T-helper 2 cell treated with Interferon-gamma antibody and Interleukin-4, amounts not matched to agents 5 μg/mL and 100 μg/mL, for 36 hours (primary cell): ENCODE measurements around the gene ATRNL1.

Source experiments
- DNase-seq: peaks from one replicate; pipeline ENCODE4 v3.0.0; 2021; ENCODE audit warnings: low spot score
- H3K27ac Mint-ChIP-seq: one replicate; pipeline ENCODE4 v1.8.0; 2021; ENCODE audit warnings: mild to moderate bottlenecking, mixed read lengths
- H3K27me3 Mint-ChIP-seq: one replicate; pipeline ENCODE4 v1.8.0; 2021; ENCODE audit warnings: low read depth, mixed read lengths
- H3K36me3 Mint-ChIP-seq: one replicate; pipeline ENCODE4 v1.8.0; 2021; ENCODE audit warnings: low read depth, mixed read lengths
- H3K4me1 Mint-ChIP-seq: one replicate; pipeline ENCODE4 v1.8.0; 2021; ENCODE audit warnings: low read depth, mixed read lengths
- H3K4me3 Mint-ChIP-seq: one replicate; pipeline ENCODE4 v1.8.0; 2022; ENCODE audit warnings: mild to moderate bottlenecking, moderate library complexity, mixed read lengths
- H3K9me3 Mint-ChIP-seq: one replicate; pipeline ENCODE4 v1.8.0; 2021; ENCODE audit warnings: mixed read lengths

Gene ATRNL1

DNA sequence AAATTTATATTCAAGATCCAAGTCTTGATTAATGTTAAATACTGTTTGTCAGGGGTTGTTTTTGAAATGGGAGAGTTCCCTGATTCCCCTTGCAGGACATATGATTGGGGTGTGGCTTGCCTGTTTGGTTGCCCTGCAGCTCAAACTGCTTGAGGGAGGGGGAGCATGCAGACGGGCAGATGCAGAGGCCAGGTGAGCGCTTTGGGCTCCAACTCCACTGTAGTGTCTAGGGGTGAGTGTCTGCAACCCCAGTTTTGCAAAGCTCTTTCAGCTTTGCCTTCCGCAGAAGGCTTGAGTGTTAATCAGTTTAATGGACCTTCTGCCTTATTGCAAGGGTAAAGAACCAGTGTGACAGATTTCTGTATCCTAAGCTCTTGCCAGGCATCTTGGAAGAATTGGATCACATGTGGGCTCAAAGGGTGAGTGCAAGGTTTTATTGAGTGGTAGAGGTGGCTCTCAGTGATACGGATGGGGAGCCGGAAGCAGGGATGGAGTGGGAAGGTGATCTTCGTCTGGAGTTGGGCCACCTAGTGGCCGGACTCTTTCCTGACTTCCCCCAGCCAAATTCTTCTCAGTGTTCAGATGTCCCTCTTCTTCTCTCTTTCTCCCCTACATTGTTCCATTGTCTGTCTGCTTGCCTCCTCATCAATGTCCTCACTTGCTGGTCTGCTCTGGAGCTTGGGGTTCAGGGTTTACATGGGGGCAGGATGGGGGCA lies 479.7 kb downstream of the ATRNL1 start:
- Mint-ChIP-seq H3K36me3 (no peaks in the 10 kb centered on the region), H3K4me1 (no peaks in the 10 kb centered on the region), H3K9me3 (no peaks in the 10 kb centered on the region), H3K4me3 (no peak overlapping the region), H3K27ac (no peak overlapping the region), H3K27me3 (no peaks in the 10 kb centered on the region)
- no peak for DNase-seq

DNA sequence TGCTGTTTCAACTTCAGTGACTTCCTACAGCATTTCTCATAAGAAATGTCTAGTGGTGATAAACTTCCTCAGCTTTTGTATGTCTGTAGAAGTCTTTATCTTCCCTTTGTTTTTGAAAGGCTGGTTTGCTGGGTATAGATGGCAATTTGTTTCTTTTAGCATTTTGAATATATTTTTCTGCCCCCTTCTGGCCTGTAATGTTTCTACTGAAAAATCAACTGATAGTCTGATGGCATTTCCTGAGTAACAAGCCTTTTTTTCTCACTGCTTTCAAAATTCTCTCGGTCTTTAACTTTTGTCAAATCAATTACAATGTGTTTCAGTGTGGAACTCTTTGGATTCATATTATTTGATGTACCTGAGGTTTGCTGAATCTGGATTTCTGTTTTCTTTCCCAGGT lies 487.1 kb downstream of the ATRNL1 start:
- peaks cover 16% of the 10 kb centered on the region for H3K9me3 Mint-ChIP-seq
- H3K27ac Mint-ChIP-seq = no peak overlapping the region
- no peak for DNase-seq
- H3K4me1 Mint-ChIP-seq = no peaks in the 10 kb centered on the region
- H3K36me3 Mint-ChIP-seq = no peaks in the 10 kb centered on the region
- no peak overlapping the region for H3K4me3 Mint-ChIP-seq
- no peaks in the 10 kb centered on the region for H3K27me3 Mint-ChIP-seq

DNA sequence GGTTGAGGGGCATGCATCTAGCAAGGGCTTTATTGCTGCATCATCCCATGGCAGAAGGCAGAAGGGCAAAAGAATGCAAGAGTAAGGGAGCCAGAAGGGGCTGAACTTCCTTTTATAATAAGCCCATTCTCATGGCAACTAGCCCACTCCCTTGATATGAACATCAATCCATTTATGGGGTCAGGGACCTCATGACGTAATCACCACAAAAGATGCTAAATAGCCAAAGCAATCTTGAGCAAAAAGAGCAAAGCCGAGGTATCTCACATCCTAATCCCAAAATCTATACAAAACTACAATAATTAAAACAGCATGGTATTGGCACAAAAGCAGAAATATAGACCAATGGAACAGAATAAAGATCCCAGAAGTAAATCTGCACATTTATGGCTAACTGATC lies 499.9 kb downstream of the ATRNL1 start:
- no peak overlapping the region for H3K27ac Mint-ChIP-seq
- H3K27me3 Mint-ChIP-seq = no peaks in the 10 kb centered on the region
- no peak overlapping the region for H3K4me3 Mint-ChIP-seq
- H3K9me3 Mint-ChIP-seq = peaks cover 17% of the 10 kb centered on the region
- no peaks in the 10 kb centered on the region for H3K36me3 Mint-ChIP-seq
- no peak for DNase-seq
- no peaks in the 10 kb centered on the region for H3K4me1 Mint-ChIP-seq

DNA sequence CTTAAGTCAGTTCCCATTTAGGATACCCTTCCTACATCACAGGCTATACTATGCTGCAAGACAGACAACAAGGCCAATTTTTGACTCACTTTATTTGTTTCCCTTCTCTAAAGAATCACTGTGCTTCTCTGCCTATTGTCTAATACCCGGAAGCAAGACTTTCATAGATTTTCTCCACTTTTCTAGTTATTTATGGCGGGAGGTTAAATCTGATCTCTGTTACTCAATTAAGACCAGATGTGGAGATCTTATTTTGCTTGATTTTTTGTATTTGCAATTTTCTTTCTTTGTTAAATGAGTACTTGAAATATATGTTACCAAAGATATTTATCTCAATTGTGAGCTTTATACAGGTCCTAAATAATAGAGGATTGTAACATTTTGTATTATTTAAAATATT lies 511.5 kb downstream of the ATRNL1 start:
- no peak for DNase-seq
- H3K4me3 Mint-ChIP-seq = no peak overlapping the region
- H3K36me3 Mint-ChIP-seq = no peaks in the 10 kb centered on the region
- no peaks in the 10 kb centered on the region for H3K4me1 Mint-ChIP-seq
- H3K9me3 Mint-ChIP-seq = no peaks in the 10 kb centered on the region
- no peak overlapping the region for H3K27ac Mint-ChIP-seq
- H3K27me3 Mint-ChIP-seq = no peaks in the 10 kb centered on the region

DNA sequence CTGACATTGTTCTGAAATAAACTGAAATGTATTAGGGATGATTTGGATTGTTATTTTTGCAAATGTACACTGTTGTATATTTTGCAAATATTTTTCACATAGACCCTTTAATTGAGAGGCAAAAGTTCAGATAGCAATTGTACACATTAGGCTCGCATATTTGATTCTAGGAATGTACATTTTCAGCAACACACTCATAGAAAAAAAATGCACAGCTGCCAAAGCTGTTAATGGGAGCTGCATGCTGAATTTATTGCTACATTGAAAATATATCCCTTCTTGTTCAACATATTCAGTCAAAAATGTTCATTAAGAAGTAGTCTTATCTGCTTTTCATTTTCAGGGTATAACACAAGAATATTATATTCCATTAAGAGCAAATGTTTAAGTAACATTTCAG lies 512.9 kb downstream of the ATRNL1 start:
- H3K36me3 Mint-ChIP-seq = no peaks in the 10 kb centered on the region
- no peaks in the 10 kb centered on the region for H3K4me1 Mint-ChIP-seq
- H3K9me3 Mint-ChIP-seq = no peaks in the 10 kb centered on the region
- H3K4me3 Mint-ChIP-seq = no peak overlapping the region
- H3K27ac Mint-ChIP-seq = no peak overlapping the region
- H3K27me3 Mint-ChIP-seq = no peaks in the 10 kb centered on the region
- no peak for DNase-seq

DNA sequence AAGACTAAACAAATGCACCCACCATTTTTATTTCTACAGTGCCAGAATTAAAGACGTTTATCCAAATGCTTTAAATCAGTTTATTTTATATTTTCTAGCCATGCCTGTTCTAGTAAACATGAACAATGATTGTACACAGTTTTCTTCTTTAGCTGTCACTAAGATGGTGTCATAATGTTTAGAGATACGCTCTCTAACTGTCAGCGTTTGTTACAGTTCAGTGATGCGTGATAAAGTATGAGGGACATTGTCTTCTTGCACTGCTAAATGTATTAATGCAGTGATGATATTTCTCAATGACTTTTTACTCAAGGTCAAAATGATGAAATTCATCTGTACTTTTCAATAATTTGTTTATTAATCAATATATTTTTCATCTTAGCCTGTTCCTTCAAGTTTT lies 513.6 kb downstream of the ATRNL1 start:
- Mint-ChIP-seq H3K36me3 (no peaks in the 10 kb centered on the region), H3K27ac (no peak overlapping the region), H3K4me3 (no peak overlapping the region), H3K4me1 (no peaks in the 10 kb centered on the region), H3K27me3 (no peaks in the 10 kb centered on the region), H3K9me3 (no peaks in the 10 kb centered on the region)
- DNase-seq = no peak

DNA sequence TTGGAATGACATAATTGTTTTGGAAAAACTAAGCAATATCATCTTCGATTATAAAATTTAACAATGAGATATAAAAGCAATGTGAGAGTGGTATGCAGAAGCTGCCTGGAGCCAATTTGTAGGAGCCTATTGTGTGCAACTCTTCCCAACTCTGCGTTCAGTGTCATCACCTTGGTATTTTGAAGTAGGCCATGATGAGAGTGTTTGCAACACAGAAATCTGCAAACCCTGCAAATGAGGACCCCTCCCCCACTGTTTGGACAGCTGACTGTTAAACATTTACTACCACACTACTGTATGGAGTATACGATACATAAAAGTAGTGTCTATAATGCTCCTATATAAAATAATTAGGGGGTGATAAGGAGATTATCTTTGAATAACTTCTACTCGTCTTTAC lies 531.3 kb downstream of the ATRNL1 start:
- no peak overlapping the region for H3K4me3 Mint-ChIP-seq
- no peaks in the 10 kb centered on the region for H3K36me3 Mint-ChIP-seq
- H3K27me3 Mint-ChIP-seq = no peaks in the 10 kb centered on the region
- H3K27ac Mint-ChIP-seq = no peak overlapping the region
- H3K4me1 Mint-ChIP-seq = no peaks in the 10 kb centered on the region
- H3K9me3 Mint-ChIP-seq = peaks cover 11% of the 10 kb centered on the region
- DNase-seq = no peak

DNA sequence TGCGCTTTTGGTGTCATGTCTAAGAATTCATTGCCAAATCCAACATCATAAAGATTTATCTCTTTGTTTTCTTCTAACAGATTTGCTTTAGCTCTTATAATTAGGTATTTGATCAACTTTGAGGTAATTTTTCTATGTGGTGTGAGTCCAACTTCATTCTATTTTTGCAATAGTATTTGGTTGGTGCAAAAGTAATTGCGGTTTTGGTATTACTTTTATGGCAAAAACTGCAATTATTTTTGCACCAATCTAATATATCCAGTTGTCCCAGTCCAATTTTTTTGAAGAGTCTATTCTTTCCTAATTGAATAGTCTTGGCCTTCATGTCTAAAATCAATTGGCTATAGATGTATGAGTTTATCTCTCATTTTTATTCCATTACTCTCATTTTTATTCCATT lies 535.5 kb downstream of the ATRNL1 start:
- Mint-ChIP-seq H3K9me3 (peaks cover 7% of the 10 kb centered on the region), H3K36me3 (no peaks in the 10 kb centered on the region), H3K4me1 (no peaks in the 10 kb centered on the region), H3K27ac (no peak overlapping the region), H3K4me3 (no peak overlapping the region), H3K27me3 (no peaks in the 10 kb centered on the region)
- DNase-seq = no peak

DNA sequence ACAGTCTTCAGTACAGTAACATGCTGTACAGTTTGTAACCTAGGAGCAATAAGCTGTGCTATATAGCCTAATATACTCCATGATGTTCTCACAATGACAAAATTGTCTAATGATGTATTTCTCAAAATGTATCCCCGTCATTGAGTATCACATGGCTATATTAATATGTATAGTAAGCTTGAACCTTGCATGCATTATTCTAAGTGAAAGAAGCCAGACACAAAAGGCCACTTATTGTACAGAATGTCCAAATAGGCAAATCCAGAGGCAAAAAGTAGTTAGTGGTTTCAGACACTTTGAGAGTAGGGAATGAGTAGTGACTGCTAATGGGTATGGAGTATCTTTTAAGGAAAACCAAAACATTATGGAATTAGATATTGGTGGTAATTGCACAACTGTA lies 545.1 kb downstream of the ATRNL1 start:
- Mint-ChIP-seq H3K27ac (no peak overlapping the region), H3K36me3 (no peaks in the 10 kb centered on the region), H3K4me1 (no peaks in the 10 kb centered on the region), H3K4me3 (no peak overlapping the region), H3K9me3 (peaks cover 3% of the 10 kb centered on the region), H3K27me3 (no peaks in the 10 kb centered on the region)
- no peak for DNase-seq

DNA sequence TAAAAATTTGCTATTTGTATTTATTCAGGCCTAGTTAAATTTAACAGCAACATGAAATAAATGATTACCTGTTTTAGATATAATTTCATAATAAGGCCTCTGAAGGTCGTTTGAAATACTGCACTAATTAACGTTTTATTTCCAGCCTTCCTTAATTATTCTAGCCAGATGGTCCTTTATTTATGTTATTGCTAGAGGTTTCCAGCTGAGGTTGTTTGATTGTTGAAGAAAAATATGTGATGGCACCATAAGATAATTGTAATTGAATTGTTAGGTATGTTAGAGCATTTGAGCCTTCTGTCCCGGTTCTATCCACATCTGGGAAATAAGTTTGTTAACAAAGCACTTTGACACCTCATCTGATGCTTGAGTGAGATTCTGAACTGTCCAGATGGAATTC lies 556.1 kb downstream of the ATRNL1 start:
- no peaks in the 10 kb centered on the region for H3K9me3 Mint-ChIP-seq
- H3K27ac Mint-ChIP-seq = no peak overlapping the region
- H3K36me3 Mint-ChIP-seq = no peaks in the 10 kb centered on the region
- H3K27me3 Mint-ChIP-seq = no peaks in the 10 kb centered on the region
- no peak overlapping the region for H3K4me3 Mint-ChIP-seq
- no peaks in the 10 kb centered on the region for H3K4me1 Mint-ChIP-seq
- DNase-seq = no peak

DNA sequence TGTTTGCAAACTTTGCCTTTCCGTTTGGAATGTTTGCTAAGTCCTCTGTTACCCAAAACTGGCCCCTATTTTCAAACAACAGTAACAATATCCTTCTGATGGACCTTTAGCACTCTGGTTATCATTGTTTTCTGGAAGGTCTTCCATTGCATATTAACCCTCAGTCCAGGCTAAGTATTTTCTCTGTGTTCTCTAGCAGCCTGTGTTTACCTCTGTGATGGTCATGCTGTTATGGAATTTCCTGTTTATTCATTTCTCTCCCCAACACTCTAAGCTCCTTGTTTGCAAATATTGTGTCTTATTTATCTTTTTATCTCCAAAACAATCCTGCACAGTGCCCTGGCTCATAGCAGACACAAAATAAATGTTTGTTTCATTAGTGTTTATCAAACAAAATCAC lies 560.3 kb downstream of the ATRNL1 start:
- Mint-ChIP-seq H3K36me3 (no peaks in the 10 kb centered on the region), H3K4me3 (no peak overlapping the region), H3K27me3 (no peaks in the 10 kb centered on the region), H3K27ac (no peak overlapping the region), H3K4me1 (no peaks in the 10 kb centered on the region), H3K9me3 (no peaks in the 10 kb centered on the region)
- no peak for DNase-seq

DNA sequence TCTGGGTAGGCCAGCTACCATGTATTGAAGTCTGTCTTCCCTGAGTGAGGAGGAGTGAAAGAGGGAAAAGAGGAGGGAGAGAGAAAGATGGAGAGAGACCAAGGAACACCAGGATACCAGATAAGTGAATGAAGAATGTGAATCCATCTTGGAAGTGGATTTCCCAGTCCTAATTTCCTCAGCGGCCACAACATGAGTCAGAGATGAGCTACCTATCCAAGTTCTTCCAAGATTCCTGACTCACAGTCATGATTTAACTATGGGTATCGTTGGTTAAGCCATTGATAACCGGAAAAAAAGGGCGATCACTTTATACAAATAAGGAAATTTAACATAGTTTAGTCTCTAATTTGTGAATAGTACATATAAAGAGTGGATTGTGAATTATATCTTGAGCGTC lies 561.8 kb downstream of the ATRNL1 start:
- no peaks in the 10 kb centered on the region for H3K9me3 Mint-ChIP-seq
- H3K4me3 Mint-ChIP-seq = no peak overlapping the region
- H3K27me3 Mint-ChIP-seq = no peaks in the 10 kb centered on the region
- H3K27ac Mint-ChIP-seq = no peak overlapping the region
- no peak for DNase-seq
- H3K36me3 Mint-ChIP-seq = no peaks in the 10 kb centered on the region
- H3K4me1 Mint-ChIP-seq = no peaks in the 10 kb centered on the region

DNA sequence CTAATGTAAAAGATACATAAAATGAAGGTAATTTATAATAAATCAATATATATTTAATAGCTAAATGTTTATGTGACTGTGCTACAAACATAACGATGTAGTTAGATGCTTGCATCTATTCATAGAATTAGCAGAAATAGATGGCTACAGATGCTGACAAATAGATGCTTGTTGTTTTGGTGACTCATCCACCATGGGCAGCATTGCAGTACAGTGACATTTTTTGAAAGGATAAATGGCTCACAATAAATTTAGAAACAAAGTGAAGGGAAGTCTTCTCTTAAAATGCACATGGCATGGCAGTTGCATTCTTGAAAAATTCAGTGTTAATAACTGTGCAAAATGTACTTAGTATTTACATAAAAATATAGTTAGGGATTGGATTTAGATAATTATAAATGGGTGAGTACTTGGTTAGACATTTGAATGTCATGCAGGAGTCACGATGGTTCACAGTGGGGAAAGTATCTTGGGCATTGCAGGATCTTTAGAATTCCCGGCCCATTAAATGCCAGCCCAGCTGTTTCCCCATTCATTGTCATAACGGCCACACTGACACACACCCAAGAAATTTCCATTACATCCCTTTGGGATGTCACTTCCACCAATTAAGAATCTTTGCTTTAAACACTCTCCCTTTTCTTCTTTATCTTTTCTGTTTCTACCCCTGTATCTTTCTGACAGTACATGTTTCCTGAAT lies 564.1 kb downstream of the ATRNL1 start:
- Mint-ChIP-seq H3K4me3 (no peak overlapping the region), H3K27me3 (no peaks in the 10 kb centered on the region), H3K4me1 (no peaks in the 10 kb centered on the region), H3K9me3 (no peaks in the 10 kb centered on the region), H3K27ac (no peak overlapping the region), H3K36me3 (no peaks in the 10 kb centered on the region)
- DNase-seq = no peak

DNA sequence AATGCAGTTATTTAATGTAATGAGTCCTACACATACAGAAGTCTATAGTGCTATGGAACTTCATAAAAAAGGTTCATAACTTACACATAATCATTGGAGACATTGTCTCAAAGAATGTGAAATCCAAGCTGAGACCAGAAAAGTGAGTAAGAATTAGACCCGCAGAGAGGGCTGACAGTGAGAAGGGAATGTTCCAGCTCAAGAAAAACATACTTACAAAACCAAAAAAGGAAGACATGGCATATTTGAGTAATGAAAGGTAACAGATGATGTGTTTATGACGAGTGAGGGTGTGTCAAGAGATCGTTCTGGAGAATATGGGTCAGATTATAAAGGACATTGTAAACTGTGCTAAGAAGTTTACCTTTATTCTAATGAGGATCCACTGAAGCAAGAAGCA lies 566.5 kb downstream of the ATRNL1 start:
- H3K27me3 Mint-ChIP-seq = no peaks in the 10 kb centered on the region
- H3K4me1 Mint-ChIP-seq = no peaks in the 10 kb centered on the region
- H3K27ac Mint-ChIP-seq = no peak overlapping the region
- DNase-seq = no peak
- H3K9me3 Mint-ChIP-seq = no peaks in the 10 kb centered on the region
- H3K36me3 Mint-ChIP-seq = no peaks in the 10 kb centered on the region
- no peak overlapping the region for H3K4me3 Mint-ChIP-seq

DNA sequence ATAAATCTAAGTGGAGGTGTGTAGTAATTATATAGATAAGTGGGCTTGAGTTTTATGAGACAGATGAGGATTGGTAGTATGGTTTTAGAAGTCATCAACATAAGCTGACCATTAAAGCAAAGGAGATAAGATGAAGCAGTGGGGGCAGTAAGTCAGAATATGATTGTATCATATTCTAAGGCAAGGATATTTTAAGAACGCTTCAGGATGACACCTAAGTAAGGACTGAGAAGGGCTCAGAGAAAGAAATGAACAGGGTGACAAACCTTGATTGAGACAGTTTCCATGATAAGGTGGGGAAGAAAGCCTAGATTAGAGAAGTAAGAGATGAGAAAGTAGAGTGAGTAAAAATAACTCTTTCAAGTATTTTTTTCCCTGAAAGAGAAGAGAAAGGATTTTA lies 567.2 kb downstream of the ATRNL1 start:
- no peak for DNase-seq
- Mint-ChIP-seq H3K27ac (no peak overlapping the region), H3K9me3 (no peaks in the 10 kb centered on the region), H3K4me3 (no peak overlapping the region), H3K27me3 (no peaks in the 10 kb centered on the region), H3K4me1 (no peaks in the 10 kb centered on the region), H3K36me3 (no peaks in the 10 kb centered on the region)
